RWPE2 (cell line): ENCODE data around the gene POLR1H.

Experiments
- ATAC-seq: fragments of 200-7000 bp; cut with Tn5 transposase; 3 replicates; pipeline ENCODE4 v1.9.1; 2021; ENCODE audit warnings: low read depth
- DNase-seq: peaks from one replicate; pipeline ENCODE4 v3.0.0-alpha.2; 2020; ENCODE audit warnings: low spot score
- H3K27ac ChIP-seq: fragments of 450-650 bp; 2 replicates; pipeline ENCODE4 v1.5.1; 2017; ENCODE audit warnings: mild to moderate bottlenecking; ENCODE audit not compliant: poor library complexity, severe bottlenecking
- H3K27me3 ChIP-seq: fragments of 250-450 bp; sonication (Bioruptor Pico); 2 replicates; pipeline ENCODE4 v1.5.1; 2021; ENCODE audit warnings: mild to moderate bottlenecking, moderate library complexity; ENCODE audit not compliant: insufficient read depth, poor library complexity, severe bottlenecking
- H3K36me3 ChIP-seq: fragments of 250-450 bp; sonication (Bioruptor Pico); 2 replicates; pipeline ENCODE4 v1.5.1; 2020; ENCODE audit warnings: low read depth, mild to moderate bottlenecking, moderate library complexity
- H3K4me1 ChIP-seq: fragments of 250-450 bp; sonication (Bioruptor Pico); 2 replicates; pipeline ENCODE4 v1.5.1; 2021; ENCODE audit warnings: mild to moderate bottlenecking, moderate library complexity; ENCODE audit not compliant: insufficient read depth, poor library complexity, severe bottlenecking
- H3K4me3 ChIP-seq: fragments of 250-450 bp; sonication (Bioruptor Pico); 2 replicates; pipeline ENCODE4 v1.5.1; 2021; ENCODE audit warnings: mild to moderate bottlenecking, moderate library complexity; ENCODE audit not compliant: severe bottlenecking
- H3K9me3 ChIP-seq: fragments of 250-450 bp; sonication (Bioruptor Pico); 2 replicates; pipeline ENCODE4 v1.5.1; 2021; ENCODE audit warnings: mild to moderate bottlenecking, moderate library complexity; ENCODE audit not compliant: severe bottlenecking
- CTCF ChIP-seq: fragments of 450-650 bp; IDR thresholded peaks from one replicate; pipeline ENCODE4 v1.5.1; 2017; ENCODE audit warnings: mild to moderate bottlenecking, moderate library complexity; ENCODE audit not compliant: poor library complexity, severe bottlenecking

POLR1H gene

GRCh38 chr6:30066577-30067459 is 5.8 kb downstream of the POLR1H start, which contains the start of gene PPP1R11:
Gene PPP1R11 (plus strand): TSS chr6:30067198. CDS start chr6:30067411, 213 bp downstream.
- peak; percentile 99 for DNase-seq
- H3K27ac ChIP-seq = peak within 1 kb of the TSS; percentile 64

GRCh38 chr6:30067460-30068139 is 6.5 kb downstream of the POLR1H start:
- DNase-seq (no peak), ATAC-seq (no peak)
- Histone ChIP-seq H3K27ac (peak overlapping the region; percentile 64), H3K4me3 (peak overlapping the region; percentile 46), H3K4me1 (peaks cover 10% of the 10 kb centered on the region), H3K36me3 (peaks cover 30% of the 10 kb centered on the region), H3K9me3 (no peaks in the 10 kb centered on the region), H3K27me3 (no peaks in the 10 kb centered on the region)
- TF ChIP-seq CTCF = no peak

More at GRCh38 chr6:30066577-30067459, 5.8 kb downstream of the POLR1H start, which contains the start of gene PPP1R11:
- H3K36me3 ChIP-seq = peaks cover 30% of the 10 kb centered on the region
- no peaks in the 10 kb centered on the region for H3K27me3 ChIP-seq
- H3K9me3 ChIP-seq = no peaks in the 10 kb centered on the region
- H3K4me3 ChIP-seq = peak within 1 kb of the TSS; percentile 46
- TF ChIP-seq CTCF = no peak
- ATAC-seq = peak; percentile 97
- peaks cover 10% of the 10 kb centered on the region for H3K4me1 ChIP-seq

GRCh38 chr6:30071081-30071818 is 10.2 kb downstream of the POLR1H start:
- Histone ChIP-seq H3K27ac (no peak overlapping the region), H3K27me3 (no peaks in the 10 kb centered on the region), H3K9me3 (no peaks in the 10 kb centered on the region), H3K36me3 (peaks cover 3% of the 10 kb centered on the region; the same call in 1 of the 2 replicates), H3K4me1 (peaks cover 14% of the 10 kb centered on the region), H3K4me3 (no peak overlapping the region)
- DNase-seq = no peak
- no peak for ATAC-seq
- TF ChIP-seq CTCF = no peak

GRCh38 chr6:30071858-30072257 is 10.8 kb downstream of the POLR1H start:
- Histone ChIP-seq H3K4me1 (peaks cover 19% of the 10 kb centered on the region), H3K36me3 (peaks cover 3% of the 10 kb centered on the region; the same call in 1 of the 2 replicates), H3K27ac (no peak overlapping the region), H3K4me3 (no peak overlapping the region), H3K27me3 (no peaks in the 10 kb centered on the region), H3K9me3 (no peaks in the 10 kb centered on the region)
- ATAC-seq = no peak
- TF ChIP-seq CTCF = no peak
- no peak for DNase-seq
